Neural progenitor cell (in vitro differentiated cells): ENCODE measurements around the gene LURAP1L. TPM values are rescaled to one million over a fixed set of nuclear protein-coding genes. Genes with fewer than 3 reads are reported as not detected.

Experiments
- DNase-seq: peaks from one replicate; pipeline ENCODE4 v3.0.0-alpha.2; 2016; ENCODE audit warnings: low spot score
- H2AFZ ChIP-seq: fragments of 200-600 bp; sonication (generic); replicated peaks from 2 replicates; pipeline ENCODE4 v1.6.1; 2016; ENCODE audit warnings: antibody characterized with exemption
- H3F3A ChIP-seq: fragments of 200-600 bp; sonication (generic); 2 replicates; pipeline ENCODE4 v1.6.1; 2016; ENCODE audit warnings: antibody characterized with exemption, low read depth
- H3K27ac ChIP-seq: fragments of 200-600 bp; sonication (generic); 2 replicates; pipeline ENCODE4 v1.5.1; 2016; ENCODE audit warnings: mild to moderate bottlenecking
- H3K27me3 ChIP-seq: fragments of 200-600 bp; sonication (generic); 2 replicates; pipeline ENCODE4 v1.6.1; 2016; ENCODE audit warnings: mild to moderate bottlenecking, moderate library complexity
- H3K36me3 ChIP-seq: fragments of 200-600 bp; sonication (generic); 2 replicates; pipeline ENCODE4 v1.5.1; 2016
- H3K4me1 ChIP-seq: fragments of 200-600 bp; sonication (generic); 2 replicates; pipeline ENCODE4 v1.6.1; 2016; ENCODE audit warnings: mixed run types
- H3K4me2 ChIP-seq: fragments of 200-600 bp; sonication (generic); 2 replicates; pipeline ENCODE4 v1.6.1; 2016
- H3K4me3 ChIP-seq: fragments of 200-600 bp; sonication (generic); 2 replicates; pipeline ENCODE4 v1.5.1; 2016
- H3K79me2 ChIP-seq: fragments of 200-600 bp; sonication (generic); 2 replicates; pipeline ENCODE4 v1.6.1; 2016; ENCODE audit warnings: low read depth
- H3K9ac ChIP-seq: fragments of 200-600 bp; sonication (generic); 2 replicates; pipeline ENCODE4 v1.6.1; 2016
- H3K9me3 ChIP-seq: fragments of 200-600 bp; sonication (generic); 2 replicates; pipeline ENCODE4 v1.5.1; 2016; ENCODE audit warnings: low read depth
- H4K20me1 ChIP-seq: fragments of 200-600 bp; sonication (generic); 2 replicates; pipeline ENCODE4 v1.6.1; 2016; ENCODE audit warnings: low read depth
- H3K27ac Mint-ChIP-seq: 3 replicates; pipeline ENCODE4 v1.8.0; 2021; ENCODE audit warnings: mixed read lengths
- H3K27me3 Mint-ChIP-seq: 2 replicates; pipeline ENCODE4 v1.8.0; 2022; ENCODE audit warnings: low read depth, mild to moderate bottlenecking, inconsistent platforms, moderate library complexity, mixed read lengths; ENCODE audit not compliant: insufficient read depth
- H3K36me3 Mint-ChIP-seq: 3 replicates; pipeline ENCODE4 v1.8.0; 2021; ENCODE audit warnings: mixed read lengths
- H3K4me1 Mint-ChIP-seq: 3 replicates; pipeline ENCODE4 v1.8.0; 2021; ENCODE audit warnings: mixed read lengths
- H3K4me3 Mint-ChIP-seq: 3 replicates; pipeline ENCODE4 v1.8.0; 2021; ENCODE audit warnings: mild to moderate bottlenecking, moderate library complexity, mixed read lengths
- H3K9me3 Mint-ChIP-seq: 3 replicates; pipeline ENCODE4 v1.8.0; 2020; ENCODE audit warnings: mixed read lengths
- EZH2 ChIP-seq: fragments of 200-600 bp; sonication (generic); IDR thresholded peaks from 2 replicates; pipeline ENCODE4 v1.6.1; 2017; ENCODE audit warnings: antibody characterized with exemption, mild to moderate bottlenecking, moderate library complexity
- EZH2phosphoT487 ChIP-seq: fragments of 200-600 bp; sonication (generic); IDR thresholded peaks from 2 replicates; pipeline ENCODE4 v1.6.1; 2017; ENCODE audit warnings: antibody characterized with exemption
- total RNA-seq: library from RNA; depleted of rRNA; stranded (reverse); fragments of >200 nt; gene quantifications from 2 replicates; pipeline ENCODE4 v1.2.3, GENCODE V29; 2015; ENCODE audit warnings: low replicate concordance
- TF ChIP-seq, protein P1 (sequence below): fragments of 200-600 bp; sonication (generic); IDR thresholded peaks from 2 replicates; pipeline ENCODE4 v1.5.1; 2017; ENCODE audit warnings: antibody characterized with exemption, mild to moderate bottlenecking

LURAP1L gene
- total RNA-seq, 1 donor from 2014 or later, result 0.75 TPM

DNA sequence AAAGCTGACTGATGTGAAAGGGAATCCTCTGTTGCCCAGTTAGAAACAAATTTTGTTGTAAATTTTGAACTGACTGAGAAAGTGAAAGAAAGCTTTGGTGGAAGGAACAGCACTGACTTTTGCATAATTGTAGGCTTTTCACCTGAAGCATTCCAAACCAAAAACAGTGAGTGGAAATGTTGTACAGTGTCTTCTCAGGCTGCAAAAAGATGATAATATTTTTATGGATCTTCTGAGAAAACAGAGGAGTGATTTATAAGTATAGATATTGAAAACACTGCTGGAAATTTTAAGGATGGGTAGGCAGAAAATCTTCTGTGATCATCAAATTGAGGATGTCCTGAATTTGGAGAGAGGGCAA, 40.0 kb downstream of the LURAP1L start:
- H3K27ac ChIP-seq, result no peak overlapping the region
- H3K4me3 ChIP-seq, result no peak overlapping the region
- peaks cover 3% of the 10 kb centered on the region for H3K4me1 ChIP-seq
- H3K27me3 ChIP-seq, result no peaks in the 10 kb centered on the region
- Mint-ChIP-seq H3K4me1 (peaks cover under 1% of the 10 kb centered on the region), H3K36me3 (no peaks in the 10 kb centered on the region), H3K27me3 (no peaks in the 10 kb centered on the region), H3K27ac (no peak overlapping the region), H3K4me3 (no peak overlapping the region), H3K9me3 (no peaks in the 10 kb centered on the region)
- DNase-seq, result no peak
- H3K4me2 ChIP-seq, result no peak overlapping the region
- H2AFZ ChIP-seq, result no peak overlapping the region
- H3K9me3 ChIP-seq, result no peaks in the 10 kb centered on the region
- H4K20me1 ChIP-seq, result no peaks in the 10 kb centered on the region
- TF ChIP-seq EZH2phosphoT487 (no peak), EZH2 (no peak)
- TF ChIP-seq, protein P1, sequence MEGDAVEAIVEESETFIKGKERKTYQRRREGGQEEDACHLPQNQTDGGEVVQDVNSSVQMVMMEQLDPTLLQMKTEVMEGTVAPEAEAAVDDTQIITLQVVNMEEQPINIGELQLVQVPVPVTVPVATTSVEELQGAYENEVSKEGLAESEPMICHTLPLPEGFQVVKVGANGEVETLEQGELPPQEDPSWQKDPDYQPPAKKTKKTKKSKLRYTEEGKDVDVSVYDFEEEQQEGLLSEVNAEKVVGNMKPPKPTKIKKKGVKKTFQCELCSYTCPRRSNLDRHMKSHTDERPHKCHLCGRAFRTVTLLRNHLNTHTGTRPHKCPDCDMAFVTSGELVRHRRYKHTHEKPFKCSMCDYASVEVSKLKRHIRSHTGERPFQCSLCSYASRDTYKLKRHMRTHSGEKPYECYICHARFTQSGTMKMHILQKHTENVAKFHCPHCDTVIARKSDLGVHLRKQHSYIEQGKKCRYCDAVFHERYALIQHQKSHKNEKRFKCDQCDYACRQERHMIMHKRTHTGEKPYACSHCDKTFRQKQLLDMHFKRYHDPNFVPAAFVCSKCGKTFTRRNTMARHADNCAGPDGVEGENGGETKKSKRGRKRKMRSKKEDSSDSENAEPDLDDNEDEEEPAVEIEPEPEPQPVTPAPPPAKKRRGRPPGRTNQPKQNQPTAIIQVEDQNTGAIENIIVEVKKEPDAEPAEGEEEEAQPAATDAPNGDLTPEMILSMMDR, result no peak
- H3F3A ChIP-seq, result no peaks in the 10 kb centered on the region
- no peaks in the 10 kb centered on the region for H3K36me3 ChIP-seq
- no peaks in the 10 kb centered on the region for H3K79me2 ChIP-seq
- H3K9ac ChIP-seq, result no peak overlapping the region

DNA sequence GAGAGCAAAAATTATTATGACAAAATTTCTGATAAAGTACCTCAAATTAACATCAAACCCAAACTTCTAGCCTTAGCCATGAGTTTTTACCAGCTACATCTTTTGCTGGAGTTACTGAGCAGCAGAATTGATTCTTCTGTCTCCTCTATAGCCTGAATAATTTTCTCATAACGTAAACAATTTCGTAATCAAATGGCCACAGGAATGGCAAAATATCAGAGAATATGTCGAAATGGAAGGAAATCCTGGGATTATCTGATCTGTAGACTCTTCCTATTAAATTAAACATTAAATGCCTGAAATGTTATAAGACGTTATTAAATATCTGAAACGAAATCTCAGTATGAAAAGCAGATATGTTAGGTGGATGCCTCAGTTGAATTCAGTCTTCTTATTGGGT, 41.1 kb downstream of the LURAP1L start:
- no peaks in the 10 kb centered on the region for H3K4me1 ChIP-seq
- no peak overlapping the region for H3K4me3 ChIP-seq
- H3F3A ChIP-seq, result no peaks in the 10 kb centered on the region
- no peaks in the 10 kb centered on the region for H3K79me2 ChIP-seq
- TF ChIP-seq EZH2 (no peak), EZH2phosphoT487 (no peak)
- TF ChIP-seq, protein P1, result no peak
- Mint-ChIP-seq H3K9me3 (no peaks in the 10 kb centered on the region), H3K4me1 (no peaks in the 10 kb centered on the region), H3K36me3 (no peaks in the 10 kb centered on the region), H3K27me3 (no peaks in the 10 kb centered on the region), H3K4me3 (no peak overlapping the region), H3K27ac (no peak overlapping the region)
- H3K9ac ChIP-seq, result no peak overlapping the region
- no peaks in the 10 kb centered on the region for H3K36me3 ChIP-seq
- no peak overlapping the region for H3K4me2 ChIP-seq
- no peak overlapping the region for H3K27ac ChIP-seq
- H3K27me3 ChIP-seq, result no peaks in the 10 kb centered on the region
- DNase-seq, result no peak
- H2AFZ ChIP-seq, result no peak overlapping the region
- no peaks in the 10 kb centered on the region for H4K20me1 ChIP-seq
- no peaks in the 10 kb centered on the region for H3K9me3 ChIP-seq

DNA sequence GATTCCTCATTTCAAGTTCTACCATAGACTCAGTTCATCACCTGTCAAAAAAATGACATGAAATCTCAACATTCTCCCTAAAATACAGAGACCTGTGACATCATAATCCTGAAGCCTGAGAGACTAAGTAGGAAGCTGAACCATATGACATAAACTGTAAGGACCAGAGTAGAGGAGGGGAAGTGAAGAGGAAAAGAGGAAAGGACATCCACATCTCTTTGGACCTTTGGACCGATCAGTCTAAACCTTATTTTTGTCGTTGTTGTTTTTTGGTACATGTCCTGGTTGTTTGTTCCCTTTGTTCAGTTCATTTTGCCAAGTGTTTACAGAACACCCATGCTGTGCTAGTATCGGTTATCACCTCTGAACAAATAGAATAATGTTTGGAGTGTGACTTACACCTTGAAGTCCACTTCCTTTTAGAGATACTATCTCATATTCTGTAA, 41.9 kb downstream of the LURAP1L start:
- Mint-ChIP-seq H3K4me3 (no peak overlapping the region), H3K27me3 (no peaks in the 10 kb centered on the region), H3K4me1 (no peaks in the 10 kb centered on the region), H3K36me3 (no peaks in the 10 kb centered on the region), H3K9me3 (no peaks in the 10 kb centered on the region), H3K27ac (no peak overlapping the region)
- Histone ChIP-seq H3K4me1 (no peaks in the 10 kb centered on the region), H2AFZ (no peak overlapping the region), H3K27ac (no peak overlapping the region), H3K4me2 (no peak overlapping the region), H3K9ac (no peak overlapping the region), H3K79me2 (no peaks in the 10 kb centered on the region), H3F3A (no peaks in the 10 kb centered on the region), H3K27me3 (no peaks in the 10 kb centered on the region), H3K36me3 (no peaks in the 10 kb centered on the region), H3K4me3 (no peak overlapping the region), H4K20me1 (no peaks in the 10 kb centered on the region), H3K9me3 (no peaks in the 10 kb centered on the region)
- TF ChIP-seq EZH2phosphoT487, result no peak
- TF ChIP-seq EZH2, result no peak
- TF ChIP-seq, protein P1, result no peak
- no peak for DNase-seq

DNA sequence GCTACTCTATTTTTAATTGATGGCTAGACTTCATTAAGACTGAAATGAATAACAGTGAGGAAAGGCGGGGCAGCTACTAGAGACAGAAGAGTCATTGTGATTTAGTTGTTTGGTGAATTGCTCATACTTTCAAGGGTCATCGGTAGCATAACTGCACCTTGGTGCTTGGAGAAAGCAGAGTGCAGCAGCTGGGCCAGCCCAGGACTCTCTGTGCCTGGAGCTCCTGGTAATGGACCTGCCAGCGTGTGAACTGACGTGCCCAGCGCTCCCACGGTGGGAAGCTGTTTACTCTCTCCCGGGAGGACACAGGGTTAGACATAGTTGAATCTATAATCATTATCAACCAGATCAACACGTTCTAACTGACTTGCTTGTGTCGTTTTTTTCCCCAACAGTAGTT, 42.9 kb downstream of the LURAP1L start:
- Histone ChIP-seq H3K36me3 (no peaks in the 10 kb centered on the region), H2AFZ (no peak overlapping the region), H3F3A (no peaks in the 10 kb centered on the region), H3K4me2 (no peak overlapping the region), H3K79me2 (no peaks in the 10 kb centered on the region), H4K20me1 (no peaks in the 10 kb centered on the region), H3K27me3 (no peaks in the 10 kb centered on the region), H3K9ac (no peak overlapping the region), H3K27ac (no peak overlapping the region), H3K4me1 (no peaks in the 10 kb centered on the region), H3K4me3 (no peak overlapping the region), H3K9me3 (no peaks in the 10 kb centered on the region)
- H3K36me3 Mint-ChIP-seq, result no peaks in the 10 kb centered on the region
- TF ChIP-seq EZH2phosphoT487, result no peak
- TF ChIP-seq, protein P1, result no peak
- no peak for TF ChIP-seq EZH2
- no peaks in the 10 kb centered on the region for H3K4me1 Mint-ChIP-seq
- H3K27me3 Mint-ChIP-seq, result no peaks in the 10 kb centered on the region
- H3K9me3 Mint-ChIP-seq, result no peaks in the 10 kb centered on the region
- no peak overlapping the region for H3K27ac Mint-ChIP-seq
- no peak for DNase-seq
- H3K4me3 Mint-ChIP-seq, result no peak overlapping the region
